ENCODE results near the gene ZNF576.
"Not testable (repeated sequence)": the region's sequence is repeated elsewhere in the genome, so short reads cannot be mapped to it uniquely, and the experiment has no call there.

ZNF576 gene

DNA sequence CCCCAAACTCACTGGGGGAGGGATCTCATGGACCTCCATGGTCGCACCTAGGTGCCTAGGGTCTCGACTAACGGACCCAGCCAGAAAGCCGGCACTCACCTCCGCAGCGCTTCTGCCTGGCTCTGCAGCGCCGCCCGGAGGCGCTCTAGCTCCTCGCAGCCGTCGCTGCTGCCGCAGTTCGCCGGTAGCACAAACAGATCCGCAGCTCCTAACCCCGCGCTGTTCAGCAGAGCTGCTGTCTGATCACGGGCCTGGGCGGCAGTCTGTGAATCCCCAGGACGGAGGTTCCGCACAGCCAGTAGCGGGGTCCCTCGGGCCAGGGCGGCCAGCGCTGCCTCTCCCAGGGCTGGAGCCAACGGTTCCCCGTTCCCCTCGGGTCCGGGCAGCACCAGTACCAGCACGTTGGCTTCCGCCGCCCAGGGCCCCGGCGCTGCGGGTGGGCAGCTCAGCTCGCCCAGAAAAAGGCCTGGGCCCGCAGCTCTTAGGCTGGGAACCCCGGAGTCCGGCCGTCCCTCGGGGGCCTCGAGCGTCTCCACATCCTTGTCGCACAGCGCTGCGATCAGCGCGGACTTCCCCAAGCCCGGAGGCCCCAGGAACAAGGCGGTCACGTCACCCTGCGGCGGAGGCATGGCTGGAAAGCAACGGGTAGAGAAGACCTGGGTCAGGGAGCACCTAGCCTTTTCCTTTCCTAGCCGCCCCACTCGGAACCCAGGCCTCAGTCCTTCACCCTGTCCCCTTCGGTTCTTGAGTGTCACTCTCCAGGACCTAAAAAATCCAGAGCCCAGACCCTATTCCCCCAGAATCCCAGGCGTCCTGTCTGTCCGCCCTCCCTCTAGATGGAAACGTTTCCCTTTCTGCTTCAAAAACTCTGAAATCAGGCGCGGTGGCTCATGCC, 1.4 kb upstream of the ZNF576 start:
- DNase-seq (ENCODE audit: low read depth): peak; percentile 86
- peak overlapping the region; percentile 85 for H3K4me3 ChIP-seq (ENCODE audit: low read depth, low read length)
- TF ChIP-seq, protein P1, sequence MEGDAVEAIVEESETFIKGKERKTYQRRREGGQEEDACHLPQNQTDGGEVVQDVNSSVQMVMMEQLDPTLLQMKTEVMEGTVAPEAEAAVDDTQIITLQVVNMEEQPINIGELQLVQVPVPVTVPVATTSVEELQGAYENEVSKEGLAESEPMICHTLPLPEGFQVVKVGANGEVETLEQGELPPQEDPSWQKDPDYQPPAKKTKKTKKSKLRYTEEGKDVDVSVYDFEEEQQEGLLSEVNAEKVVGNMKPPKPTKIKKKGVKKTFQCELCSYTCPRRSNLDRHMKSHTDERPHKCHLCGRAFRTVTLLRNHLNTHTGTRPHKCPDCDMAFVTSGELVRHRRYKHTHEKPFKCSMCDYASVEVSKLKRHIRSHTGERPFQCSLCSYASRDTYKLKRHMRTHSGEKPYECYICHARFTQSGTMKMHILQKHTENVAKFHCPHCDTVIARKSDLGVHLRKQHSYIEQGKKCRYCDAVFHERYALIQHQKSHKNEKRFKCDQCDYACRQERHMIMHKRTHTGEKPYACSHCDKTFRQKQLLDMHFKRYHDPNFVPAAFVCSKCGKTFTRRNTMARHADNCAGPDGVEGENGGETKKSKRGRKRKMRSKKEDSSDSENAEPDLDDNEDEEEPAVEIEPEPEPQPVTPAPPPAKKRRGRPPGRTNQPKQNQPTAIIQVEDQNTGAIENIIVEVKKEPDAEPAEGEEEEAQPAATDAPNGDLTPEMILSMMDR (conservative IDR thresholded peaks at IDR 0.05; ENCODE audit: low read depth, low read length): peak; percentile 97

DNA sequence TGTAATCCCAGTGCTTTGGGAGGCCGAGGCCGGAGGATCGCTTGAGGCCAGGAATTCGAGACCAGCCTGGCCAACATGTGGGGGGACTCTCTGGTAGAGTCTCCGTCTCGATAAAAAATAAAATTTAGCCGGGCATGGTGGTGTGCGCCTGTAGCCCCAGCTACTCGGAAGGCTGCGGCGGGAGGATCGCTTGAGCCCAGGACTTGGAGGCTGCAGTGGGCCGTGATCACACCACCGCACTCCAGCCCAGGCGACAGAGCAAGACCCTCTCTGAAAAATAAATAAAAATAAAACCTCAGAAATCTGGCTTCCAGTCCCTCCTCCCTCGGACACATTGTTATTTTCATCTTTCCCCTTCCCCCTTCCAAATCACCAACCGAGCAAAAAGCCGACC, 793 bp upstream of the ZNF576 start:
- TF ChIP-seq, protein P1 (conservative IDR thresholded peaks at IDR 0.05; ENCODE audit: low read depth, low read length): no peak
- DNase-seq (ENCODE audit: low read depth): no peak
- peak overlapping the region; percentile 85 for H3K4me3 ChIP-seq (ENCODE audit: low read depth, low read length)

DNA sequence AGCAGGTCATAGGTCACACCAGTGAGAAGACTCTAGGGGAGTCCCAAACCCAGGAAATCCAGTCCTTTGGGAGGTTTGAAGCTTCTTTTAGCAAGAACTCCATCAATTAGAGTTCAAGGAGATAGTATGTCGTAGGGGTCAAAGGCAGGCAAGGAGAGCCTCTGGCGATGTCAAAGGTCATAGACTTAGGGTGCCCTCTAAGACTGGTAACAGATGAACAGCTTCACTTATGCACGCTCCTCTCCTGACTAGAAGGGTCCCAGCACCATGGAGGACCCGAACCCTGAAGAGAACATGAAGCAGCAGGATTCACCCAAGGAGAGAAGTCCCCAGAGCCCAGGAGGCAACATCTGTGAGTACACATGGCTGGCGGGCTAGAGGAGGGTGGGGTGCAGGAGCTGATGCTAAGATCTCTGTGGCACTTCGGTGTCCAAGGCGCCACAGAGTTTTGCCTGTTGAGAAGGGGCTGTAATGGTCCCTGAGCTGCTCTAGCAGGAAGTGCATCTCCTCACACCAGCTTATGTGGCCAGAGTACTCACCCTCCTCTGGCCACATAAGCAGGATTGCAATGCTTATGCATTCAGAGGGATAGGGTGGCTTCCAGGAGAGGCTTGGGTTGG, 557 bp downstream of the ZNF576 start:
- peak; percentile 13 for DNase-seq (ENCODE audit: low read depth)
- TF ChIP-seq, protein P1 (conservative IDR thresholded peaks at IDR 0.05; ENCODE audit: low read depth, low read length): no peak
- peak overlapping the region; percentile 76 for H3K4me3 ChIP-seq (ENCODE audit: low read depth, low read length)

DNA sequence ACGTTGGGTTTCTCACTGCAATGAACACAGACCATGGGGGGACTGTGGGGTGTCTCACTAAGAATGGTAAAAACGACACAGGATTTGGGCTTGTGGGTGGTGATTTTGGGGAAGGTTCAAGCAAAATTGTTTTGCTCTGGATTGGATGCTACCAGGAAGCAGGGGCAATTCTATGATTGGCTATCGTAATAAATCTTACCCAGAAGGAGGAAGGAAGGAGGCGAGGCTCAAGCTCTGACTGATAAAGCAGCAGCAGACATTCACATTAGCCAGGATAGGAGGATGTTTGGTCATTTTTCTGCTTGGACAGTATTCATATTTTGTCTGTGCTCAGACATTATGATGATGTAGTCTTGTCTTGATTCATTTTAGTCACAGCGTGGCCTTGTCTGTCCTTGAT, 1.5 kb downstream of the ZNF576 start:
- H3K4me3 ChIP-seq (ENCODE audit: low read depth, low read length): no peak overlapping the region
- TF ChIP-seq, protein P1 (conservative IDR thresholded peaks at IDR 0.05; ENCODE audit: low read depth, low read length): no peak
- DNase-seq (ENCODE audit: low read depth): no peak

DNA sequence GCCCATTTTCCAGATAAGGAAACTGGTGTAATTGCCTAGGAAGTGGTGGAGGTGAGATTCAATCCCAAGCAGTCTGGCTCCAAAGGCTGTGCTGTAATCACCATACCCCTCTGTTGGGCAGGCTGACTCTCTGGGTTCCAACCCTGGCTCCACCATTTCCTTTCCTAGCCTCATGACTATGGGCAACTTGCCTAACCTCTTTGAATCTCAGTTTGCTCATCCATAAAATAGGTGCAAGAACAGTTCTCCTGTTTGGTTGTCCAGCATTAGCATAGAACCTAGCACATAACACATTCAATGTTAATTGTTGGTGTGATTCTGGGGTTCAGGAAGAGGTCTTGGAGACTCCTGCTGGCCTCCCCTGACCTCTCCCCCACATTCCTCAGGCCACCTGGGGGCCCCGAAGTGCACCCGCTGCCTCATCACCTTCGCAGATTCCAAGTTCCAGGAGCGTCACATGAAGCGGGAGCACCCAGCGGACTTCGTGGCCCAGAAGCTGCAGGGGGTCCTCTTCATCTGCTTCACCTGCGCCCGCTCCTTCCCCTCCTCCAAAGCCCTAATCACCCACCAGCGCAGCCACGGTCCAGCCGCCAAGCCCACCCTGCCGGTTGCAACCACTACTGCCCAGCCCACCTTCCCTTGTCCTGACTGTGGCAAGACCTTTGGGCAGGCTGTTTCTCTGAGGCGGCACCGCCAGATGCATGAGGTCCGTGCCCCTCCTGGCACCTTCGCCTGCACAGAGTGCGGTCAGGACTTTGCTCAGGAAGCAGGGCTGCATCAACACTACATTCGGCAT, 2.2 kb downstream of the ZNF576 start:
- TF ChIP-seq, protein P1 (conservative IDR thresholded peaks at IDR 0.05; ENCODE audit: low read depth, low read length): no peak
- no peak for DNase-seq (ENCODE audit: low read depth)
- H3K4me3 ChIP-seq (ENCODE audit: low read depth, low read length): no peak overlapping the region

DNA sequence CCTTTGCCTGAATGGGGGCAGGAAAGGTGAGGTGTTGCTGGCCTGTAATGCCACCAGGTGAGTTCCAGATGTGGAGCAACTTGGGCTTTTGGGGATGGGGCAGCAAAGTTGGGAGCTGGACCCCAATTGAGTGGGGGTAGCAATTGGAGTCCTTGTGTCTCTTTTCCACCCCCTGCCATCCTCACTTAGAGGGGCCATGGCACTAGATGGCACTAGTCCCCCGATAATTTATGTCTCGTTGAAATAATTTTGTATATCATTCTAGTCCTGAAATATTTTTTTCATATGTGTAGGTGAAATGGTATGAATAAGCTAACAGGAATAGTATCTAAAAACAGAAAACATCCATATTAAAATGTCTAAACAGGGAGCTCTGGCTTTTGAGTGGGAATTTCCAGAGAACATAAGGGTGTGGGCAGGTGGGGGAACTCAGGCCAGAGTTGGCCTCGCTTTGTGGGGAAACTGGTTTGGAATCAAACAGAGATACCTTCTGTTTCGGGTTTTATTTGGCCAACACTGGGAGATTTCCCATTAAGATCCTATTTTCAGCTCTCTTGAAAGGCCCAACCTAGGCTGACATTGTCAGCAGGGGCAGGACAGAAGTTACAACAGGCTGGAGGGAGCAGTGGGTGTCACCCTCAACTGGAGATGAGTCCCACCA, 3.4 kb downstream of the ZNF576 start:
- no peak for DNase-seq (ENCODE audit: low read depth)
- no peak overlapping the region for H3K4me3 ChIP-seq (ENCODE audit: low read depth, low read length)
- TF ChIP-seq, protein P1 (conservative IDR thresholded peaks at IDR 0.05; ENCODE audit: low read depth, low read length): no peak

DNA sequence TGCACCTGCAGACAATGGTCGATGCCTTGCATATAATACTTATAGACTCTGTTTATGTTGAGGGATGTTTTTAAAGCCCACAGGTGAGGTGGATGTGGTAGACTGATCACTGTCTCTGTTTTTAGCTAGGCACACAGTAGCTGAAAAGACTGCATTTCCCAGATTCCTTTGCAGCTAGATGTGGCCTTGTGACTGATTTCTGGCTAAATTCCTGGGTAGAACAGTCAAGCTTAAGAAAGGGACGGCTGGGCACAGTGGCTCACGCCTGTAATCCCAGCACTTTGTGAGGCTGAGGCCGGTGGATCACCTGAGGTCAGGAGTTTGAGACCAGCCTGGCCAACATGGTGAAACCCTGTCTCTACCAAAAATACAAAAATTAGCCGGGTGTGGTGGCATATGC, 3.9 kb downstream of the ZNF576 start:
- not testable (repeated sequence) for H3K4me3 ChIP-seq (ENCODE audit: low read depth, low read length); DNase-seq (ENCODE audit: low read depth)

Measured in choroid plexus epithelial cell (primary cell).